Ramos (cell line): ENCODE data around the gene ESRRB.

Experiments used
- in situ Hi-C: fragments of 300-500 bp; cut with MboI; formaldehyde crosslinking; loops from one replicate; pipeline ENCODE4 v1.14.3; 2022; ENCODE audit warnings: low sequenced_read_pairs; ENCODE audit not compliant: unreplicated experiment

Gene ESRRB

DNA sequence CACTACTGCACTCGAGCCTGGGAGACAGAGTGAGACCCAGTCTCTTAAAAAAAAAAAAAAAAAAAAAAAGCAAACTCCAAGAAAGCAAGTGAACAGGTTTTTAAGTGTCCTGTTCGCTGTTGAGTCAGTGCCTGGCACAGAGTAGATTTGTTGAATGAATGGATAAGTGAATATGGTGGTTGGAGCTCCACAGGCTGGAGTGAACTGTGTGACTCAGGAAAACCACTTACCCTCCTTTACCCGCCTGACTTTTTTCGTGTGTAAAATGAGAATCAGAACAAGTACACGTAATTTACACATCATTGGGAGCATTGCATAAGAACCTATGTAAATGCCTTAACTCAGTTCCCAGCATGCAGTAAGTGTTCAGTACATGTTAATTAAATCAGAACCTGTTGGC, 24.0 kb upstream of the ESRRB start:
- in situ Hi-C loops, result no loop called here

- in situ Hi-C loops, result no loop called here
Observed at GRCh38 chr14:76352639-76353281, 23.2 kb upstream of the ESRRB start.

DNA sequence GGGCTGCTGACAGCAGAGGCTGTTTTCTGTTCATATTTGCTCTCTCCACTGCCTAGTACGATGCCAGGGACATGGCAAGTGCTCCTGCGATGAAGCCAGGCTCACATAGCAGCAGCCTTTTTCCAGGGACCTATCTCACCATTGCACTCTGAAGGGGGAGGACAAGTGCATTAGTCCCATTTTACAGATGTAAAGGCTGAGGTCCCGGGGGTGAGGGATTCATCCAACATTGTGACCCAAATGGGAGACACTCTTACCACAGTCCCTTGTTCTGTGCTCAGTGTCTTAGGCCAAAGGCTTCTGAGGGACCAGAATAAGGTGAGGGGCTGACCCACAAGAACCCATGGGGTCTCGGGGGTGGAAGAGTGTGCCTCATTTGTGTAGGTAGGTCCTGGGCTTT, 21.6 kb upstream of the ESRRB start:
- in situ Hi-C loops, result no loop called here

GRCh38 chr14:76355771-76356170, 20.2 kb upstream of the ESRRB start:
- in situ Hi-C loops, result no loop called here

- in situ Hi-C loops, result no loop called here
Observed at GRCh38 chr14:76371066-76371465, 4.9 kb upstream of the ESRRB start.

- in situ Hi-C loops, result no loop called here
Observed at GRCh38 chr14:76373456-76373855, 2.5 kb upstream of the ESRRB start.

GRCh38 chr14:76375484-76375883, 453 bp upstream of the ESRRB start:
- in situ Hi-C loops, result no loop called here

- in situ Hi-C loops, result no loop called here
Observed at GRCh38 chr14:76376409-76376877, 506 bp downstream of the ESRRB start.

DNA sequence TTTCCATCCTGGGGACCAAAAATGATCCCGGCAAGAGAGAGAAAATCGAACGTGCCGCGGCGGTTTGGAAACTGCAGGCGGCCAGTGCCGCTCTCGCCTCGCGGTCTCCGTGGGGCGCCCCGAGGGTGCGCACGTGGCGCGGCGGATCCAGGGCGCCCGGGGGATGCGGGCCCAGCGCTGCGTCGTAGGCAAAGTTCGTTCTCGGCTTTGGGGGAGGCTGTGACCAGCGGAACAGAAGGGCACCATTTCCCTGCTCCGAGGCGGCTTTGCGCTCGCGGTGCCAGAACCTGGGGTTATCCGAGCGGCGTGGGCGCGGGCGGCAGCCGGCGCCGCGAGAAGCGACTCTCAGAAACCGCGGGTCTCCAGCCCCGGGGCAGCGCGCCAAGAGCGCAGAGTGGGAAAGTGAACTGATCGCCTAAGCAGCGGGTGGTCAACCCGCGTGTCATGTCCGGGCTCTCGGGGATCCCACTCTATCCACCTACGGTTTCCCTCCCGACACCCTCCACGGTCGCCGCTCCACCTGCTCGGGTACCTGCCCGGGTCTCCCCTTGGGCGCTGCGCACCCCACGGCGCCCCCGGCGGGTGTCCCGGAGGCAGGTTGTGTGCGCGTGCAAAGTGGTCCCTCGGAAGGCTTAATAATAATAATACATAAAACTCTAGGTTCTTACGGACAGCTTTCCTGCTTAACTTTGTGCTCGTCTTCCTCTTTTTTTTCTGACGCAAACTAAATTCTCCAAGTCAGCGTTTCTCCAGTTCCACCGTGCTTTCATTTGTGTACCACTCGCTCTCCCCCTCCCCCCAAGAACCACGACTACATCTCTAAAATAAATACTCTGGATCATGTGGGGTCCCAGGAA, 1.2 kb downstream of the ESRRB start:
- in situ Hi-C loops, result no loop called here

DNA sequence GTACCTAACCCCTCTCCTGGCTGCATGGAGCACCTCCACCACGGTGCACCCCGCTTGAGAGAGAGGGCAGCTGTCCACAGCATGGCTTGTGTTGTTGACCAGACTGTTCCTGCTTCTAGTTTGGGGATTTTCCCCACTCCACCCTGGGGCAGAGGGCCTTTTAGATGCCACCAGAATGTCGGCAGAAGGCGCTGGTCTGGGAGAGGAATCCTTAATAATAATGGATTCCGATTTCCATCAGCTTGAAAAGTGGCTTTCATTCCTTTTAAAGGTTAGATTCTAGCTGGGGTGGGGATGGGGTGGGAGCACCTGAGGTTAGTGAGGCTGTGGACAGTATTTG, 1.8 kb downstream of the ESRRB start:
- in situ Hi-C loops, result no loop called here

- in situ Hi-C loops, result no loop called here
Observed at GRCh38 chr14:76380991-76381390, 5.1 kb downstream of the ESRRB start.

DNA sequence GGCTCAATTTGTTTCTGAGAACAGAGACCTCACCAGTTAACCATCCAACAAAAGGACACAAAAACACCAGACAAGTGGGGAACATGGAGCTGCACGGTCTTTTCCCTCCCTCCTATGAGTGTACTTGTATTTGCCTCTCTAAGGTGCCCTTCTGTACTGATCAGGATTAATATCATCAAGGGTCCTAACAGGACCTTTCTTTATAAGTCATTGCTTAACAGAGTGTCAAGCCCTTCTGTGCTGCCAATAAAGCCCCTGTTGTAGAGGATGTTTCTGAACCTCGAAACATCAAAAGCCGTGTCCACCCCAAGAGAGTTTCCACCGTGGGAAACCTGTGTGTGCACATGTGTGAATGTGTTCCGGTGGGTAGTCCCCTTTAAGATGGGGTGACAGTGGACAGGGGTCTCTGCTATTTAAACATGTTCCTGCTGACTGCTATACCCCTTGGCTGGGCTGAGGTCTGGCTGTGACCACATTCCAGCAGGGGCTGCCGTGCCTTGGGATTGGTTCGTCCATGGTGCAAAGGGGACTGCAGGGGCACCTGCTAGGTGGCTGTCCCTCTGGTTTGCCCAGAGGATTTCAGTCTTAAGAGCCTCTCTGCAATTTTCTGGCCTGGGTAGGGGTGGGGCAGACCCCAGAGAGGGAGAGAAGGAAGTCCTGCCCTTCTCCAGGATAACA, 6.0 kb downstream of the ESRRB start:
- in situ Hi-C loops, result no loop called here

DNA sequence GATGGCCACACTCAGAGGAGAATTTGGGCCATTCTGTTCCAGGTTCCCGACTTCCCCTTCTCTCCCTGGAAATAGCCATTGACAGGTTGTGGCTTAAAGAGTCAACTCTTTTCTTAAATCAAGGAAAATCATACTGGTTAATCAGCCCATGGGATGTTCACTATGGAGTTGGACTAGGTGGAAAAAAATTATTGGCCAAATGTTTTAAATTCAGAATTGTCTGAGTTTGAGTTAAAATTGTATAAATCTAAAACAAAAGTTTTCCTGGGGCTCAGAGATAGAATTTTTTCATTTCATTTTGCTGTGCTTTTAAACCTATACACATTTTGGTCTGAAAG, 6.5 kb downstream of the ESRRB start:
- in situ Hi-C loops, result no loop called here

- in situ Hi-C loops, result loop anchor here (5.0 kb wide), 1 partner anchor 333 kb away; no protein-coding TSS in a partner anchor
Observed at GRCh38 chr14:76385435-76385834, 9.5 kb downstream of the ESRRB start.

DNA sequence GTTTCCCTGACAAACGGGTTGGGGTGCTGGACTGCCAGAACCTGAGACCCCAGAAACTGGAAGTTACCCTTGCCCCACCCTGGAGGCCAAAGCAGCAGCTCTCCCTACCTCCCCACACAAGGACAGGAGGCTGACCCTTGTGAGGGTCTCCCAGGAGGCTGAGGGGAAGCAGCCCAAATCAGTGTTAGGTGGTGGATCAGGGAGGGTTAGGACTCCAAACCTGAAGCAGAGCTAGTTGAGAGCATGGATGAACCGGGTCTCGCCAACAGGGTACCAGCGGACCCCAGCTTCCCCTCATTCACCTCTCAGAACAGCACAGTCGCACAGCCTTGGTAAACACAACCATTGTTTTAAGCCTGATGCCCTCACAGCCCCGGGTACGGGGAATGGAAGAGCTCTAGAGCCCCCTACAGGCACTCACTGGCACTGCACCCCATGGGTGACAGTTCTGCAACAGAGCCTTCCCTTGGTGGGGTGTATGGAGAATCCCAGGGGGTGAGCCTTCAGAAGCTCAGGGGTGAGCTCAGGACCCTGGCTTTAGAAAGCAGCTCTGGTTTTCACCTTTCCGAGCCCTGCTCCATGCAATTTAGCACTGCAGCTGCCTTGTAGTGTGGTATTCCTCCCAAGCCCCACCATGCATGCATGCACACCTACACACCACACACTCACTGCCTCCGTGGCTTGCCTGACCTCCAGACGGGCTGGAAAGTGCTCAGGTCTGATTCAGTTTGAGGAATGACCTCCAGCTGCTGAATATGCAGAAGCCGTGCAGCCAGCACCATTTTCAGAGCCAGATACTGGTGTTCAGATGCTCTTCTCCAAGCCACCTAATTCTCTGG, 11.2 kb downstream of the ESRRB start:
- in situ Hi-C loops, result loop anchor here (5.0 kb wide), 1 partner anchor 335 kb away; no protein-coding TSS in a partner anchor

GRCh38 chr14:76389841-76390240, 13.9 kb downstream of the ESRRB start:
- in situ Hi-C loops, result loop anchor here (5.0 kb wide), 1 partner anchor 338 kb away; no protein-coding TSS in a partner anchor

- in situ Hi-C loops, result no loop called here
Observed at GRCh38 chr14:76390621-76391020, 14.7 kb downstream of the ESRRB start.

DNA sequence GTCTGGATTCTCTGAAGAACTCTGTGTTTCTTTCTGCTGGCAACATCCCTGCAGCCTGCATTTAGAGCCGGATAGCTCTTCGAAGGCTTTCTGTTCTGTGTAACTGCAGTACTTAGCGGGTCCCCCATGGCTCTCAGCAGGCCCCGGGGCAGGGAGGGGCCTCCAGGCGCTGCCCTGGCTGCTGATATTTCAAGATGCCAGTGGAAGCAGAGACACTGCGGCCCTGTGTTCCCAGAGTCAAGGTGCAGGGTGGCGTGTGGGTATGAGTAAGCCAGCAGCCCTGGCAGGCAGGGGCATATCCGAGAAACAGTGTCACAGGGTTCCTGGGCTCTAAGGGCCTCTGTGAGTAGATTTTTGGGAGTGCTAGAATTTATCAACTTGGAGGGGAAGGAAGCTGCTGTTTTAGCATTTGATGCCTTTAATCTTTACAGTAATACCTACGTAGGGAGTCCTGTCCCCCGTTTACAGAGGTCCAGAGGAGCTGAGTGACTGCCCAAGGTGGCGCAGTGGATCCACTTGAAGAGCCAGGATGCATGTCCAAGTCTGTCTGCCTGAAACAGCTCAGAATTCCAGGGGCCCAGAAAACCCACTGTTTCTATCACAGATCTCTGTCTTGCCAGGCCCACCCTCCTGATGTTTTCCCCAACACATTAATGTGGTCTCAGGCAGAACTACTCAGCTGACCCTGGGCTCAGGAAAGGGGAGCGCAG, 16.2 kb downstream of the ESRRB start:
- in situ Hi-C loops, result no loop called here

DNA sequence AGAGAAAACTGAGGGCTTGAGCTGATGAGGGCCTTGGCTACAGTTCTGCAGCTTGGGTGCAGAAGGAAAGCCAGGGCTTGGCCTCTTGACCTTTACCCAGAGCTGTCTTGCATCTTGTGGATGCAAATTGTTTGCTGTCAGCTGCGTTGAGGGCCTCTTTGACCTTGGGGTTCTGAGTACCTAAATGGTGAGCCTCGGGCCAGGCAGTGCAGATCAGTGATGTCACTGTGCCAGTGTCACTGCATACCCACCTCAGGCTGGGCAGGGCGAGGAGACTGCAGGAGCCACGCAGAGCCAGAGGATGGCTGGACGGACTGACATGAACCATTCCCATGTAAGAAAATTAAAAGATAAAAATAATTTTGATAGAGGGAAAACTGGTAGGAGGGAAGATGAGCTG, 18.6 kb downstream of the ESRRB start:
- in situ Hi-C loops, result no loop called here

GRCh38 chr14:76395161-76395560, 19.2 kb downstream of the ESRRB start:
- in situ Hi-C loops, result no loop called here
